Smooth muscle cell (in vitro differentiated cells): ENCODE measurements around the gene TFCP2L1. TPM values are rescaled to one million over a fixed set of nuclear protein-coding genes. Genes with fewer than 3 reads are reported as not detected.

Experiments used
- DNase-seq: peaks from one replicate; lab custom pipeline; 2025; ENCODE audit not compliant: unreplicated experiment; lab: John Stamatoyannopoulos, UW
- H2AFZ ChIP-seq: fragments of 200-600 bp; sonication (generic); 2 replicates; pipeline ENCODE4 v1.6.0; 2016; ENCODE audit warnings: antibody characterized with exemption, low read depth, mild to moderate bottlenecking
- H3F3A ChIP-seq: fragments of 200-600 bp; sonication (generic); 2 replicates; pipeline ENCODE4 v1.6.0; 2017; ENCODE audit warnings: antibody characterized with exemption, low read depth
- H3K27ac ChIP-seq: fragments of 200-600 bp; sonication (generic); 2 replicates; pipeline ENCODE4 v1.5.1; 2016; ENCODE audit warnings: low read depth, mild to moderate bottlenecking
- H3K27me3 ChIP-seq: fragments of 200-600 bp; sonication (generic); 2 replicates; pipeline ENCODE4 v1.6.1; 2016; ENCODE audit warnings: low read depth, mild to moderate bottlenecking
- H3K36me3 ChIP-seq: fragments of 200-600 bp; sonication (generic); 2 replicates; pipeline ENCODE4 v1.5.1; 2016; ENCODE audit warnings: low read depth
- H3K4me1 ChIP-seq: fragments of 200-600 bp; sonication (generic); 2 replicates; pipeline ENCODE4 v1.5.1; 2016; ENCODE audit warnings: low read depth
- H3K4me2 ChIP-seq: fragments of 200-600 bp; sonication (generic); 2 replicates; pipeline ENCODE4 v1.6.0; 2016; ENCODE audit warnings: mild to moderate bottlenecking
- H3K4me3 ChIP-seq: fragments of 200-600 bp; sonication (generic); 2 replicates; pipeline ENCODE4 v1.5.1; 2016; ENCODE audit warnings: mild to moderate bottlenecking
- H3K79me2 ChIP-seq: fragments of 200-600 bp; sonication (generic); 2 replicates; pipeline ENCODE4 v1.6.0; 2016; ENCODE audit warnings: low read depth, mild to moderate bottlenecking
- H3K9ac ChIP-seq: fragments of 200-600 bp; sonication (generic); 2 replicates; pipeline ENCODE4 v1.6.0; 2016; ENCODE audit warnings: low read depth
- H3K9me3 ChIP-seq: fragments of 200-600 bp; sonication (generic); replicated peaks from 2 replicates; pipeline ENCODE4 v1.5.1; 2016; ENCODE audit warnings: low read depth
- H4K20me1 ChIP-seq: fragments of 200-600 bp; sonication (generic); 2 replicates; pipeline ENCODE4 v1.6.0; 2016; ENCODE audit warnings: low read depth
- WGBS: methylation state at CpG from one replicate; pipeline ENCODE4 v1.1.7; 2016; ENCODE audit warnings: low lambda C conversion rate; 5-methylcytosine and 5-hydroxymethylcytosine counted together
- polyA plus RNA-seq: library from polyadenylated mRNA; unstranded; fragments of >200 nt; fragmentation: Nextera tagmentation; extraction: Ambion mirVana; gene quantifications from 2 replicates; pipeline ENCODE4 v1.2.1, GENCODE V29; 2016
- total RNA-seq: library from RNA; depleted of rRNA; stranded (reverse); fragments of >200 nt; gene quantifications from 2 replicates; pipeline ENCODE4 v1.2.3, GENCODE V29; 2014
- TF ChIP-seq, protein P1 (sequence below): fragments of 200-600 bp; sonication (generic); IDR thresholded peaks from 2 replicates; pipeline ENCODE4 v1.5.1; 2017; ENCODE audit warnings: borderline replicate concordance, mild to moderate bottlenecking, antibody characterized with exemption; ENCODE audit not compliant: insufficient read depth, poor library complexity, severe bottlenecking

TFCP2L1 gene
- total and polyA plus RNA-seq, 2 experiments from 2014 or later: 0.13 TPM; not detected in 1

DNA sequence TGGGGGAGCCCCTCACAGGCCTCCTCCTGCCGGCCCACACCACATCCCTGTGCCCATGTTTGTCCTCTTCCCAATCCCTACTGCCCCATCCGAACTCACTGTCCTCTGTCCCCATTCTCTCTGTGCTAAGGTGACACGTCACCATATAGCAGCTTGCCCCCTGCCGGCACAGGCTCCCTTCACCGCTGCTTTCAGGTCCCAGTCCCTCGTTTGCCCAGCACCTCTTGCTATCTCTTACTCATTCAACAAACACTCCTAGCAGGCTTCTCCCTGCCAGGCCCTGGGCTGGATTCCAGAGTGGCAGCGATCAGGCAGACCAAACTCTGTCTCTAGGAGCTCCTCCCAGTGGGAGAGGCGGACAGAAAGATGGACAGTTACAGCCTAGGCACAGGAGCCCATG is 74.3 kb downstream of the TFCP2L1 start:
- Histone ChIP-seq H3K9ac (no peak overlapping the region), H3F3A (no peaks in the 10 kb centered on the region), H3K36me3 (no peaks in the 10 kb centered on the region), H3K4me2 (no peak overlapping the region), H2AFZ (no peak overlapping the region), H4K20me1 (no peaks in the 10 kb centered on the region), H3K4me1 (no peaks in the 10 kb centered on the region), H3K9me3 (no peaks in the 10 kb centered on the region), H3K79me2 (no peaks in the 10 kb centered on the region), H3K27me3 (no peaks in the 10 kb centered on the region), H3K27ac (no peak overlapping the region), H3K4me3 (no peak overlapping the region)
- TF ChIP-seq, protein P1, sequence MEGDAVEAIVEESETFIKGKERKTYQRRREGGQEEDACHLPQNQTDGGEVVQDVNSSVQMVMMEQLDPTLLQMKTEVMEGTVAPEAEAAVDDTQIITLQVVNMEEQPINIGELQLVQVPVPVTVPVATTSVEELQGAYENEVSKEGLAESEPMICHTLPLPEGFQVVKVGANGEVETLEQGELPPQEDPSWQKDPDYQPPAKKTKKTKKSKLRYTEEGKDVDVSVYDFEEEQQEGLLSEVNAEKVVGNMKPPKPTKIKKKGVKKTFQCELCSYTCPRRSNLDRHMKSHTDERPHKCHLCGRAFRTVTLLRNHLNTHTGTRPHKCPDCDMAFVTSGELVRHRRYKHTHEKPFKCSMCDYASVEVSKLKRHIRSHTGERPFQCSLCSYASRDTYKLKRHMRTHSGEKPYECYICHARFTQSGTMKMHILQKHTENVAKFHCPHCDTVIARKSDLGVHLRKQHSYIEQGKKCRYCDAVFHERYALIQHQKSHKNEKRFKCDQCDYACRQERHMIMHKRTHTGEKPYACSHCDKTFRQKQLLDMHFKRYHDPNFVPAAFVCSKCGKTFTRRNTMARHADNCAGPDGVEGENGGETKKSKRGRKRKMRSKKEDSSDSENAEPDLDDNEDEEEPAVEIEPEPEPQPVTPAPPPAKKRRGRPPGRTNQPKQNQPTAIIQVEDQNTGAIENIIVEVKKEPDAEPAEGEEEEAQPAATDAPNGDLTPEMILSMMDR: no peak
- 88% methylated on average over 8 of the region's 8 CpGs for WGBS
- DNase-seq: no peak

DNA sequence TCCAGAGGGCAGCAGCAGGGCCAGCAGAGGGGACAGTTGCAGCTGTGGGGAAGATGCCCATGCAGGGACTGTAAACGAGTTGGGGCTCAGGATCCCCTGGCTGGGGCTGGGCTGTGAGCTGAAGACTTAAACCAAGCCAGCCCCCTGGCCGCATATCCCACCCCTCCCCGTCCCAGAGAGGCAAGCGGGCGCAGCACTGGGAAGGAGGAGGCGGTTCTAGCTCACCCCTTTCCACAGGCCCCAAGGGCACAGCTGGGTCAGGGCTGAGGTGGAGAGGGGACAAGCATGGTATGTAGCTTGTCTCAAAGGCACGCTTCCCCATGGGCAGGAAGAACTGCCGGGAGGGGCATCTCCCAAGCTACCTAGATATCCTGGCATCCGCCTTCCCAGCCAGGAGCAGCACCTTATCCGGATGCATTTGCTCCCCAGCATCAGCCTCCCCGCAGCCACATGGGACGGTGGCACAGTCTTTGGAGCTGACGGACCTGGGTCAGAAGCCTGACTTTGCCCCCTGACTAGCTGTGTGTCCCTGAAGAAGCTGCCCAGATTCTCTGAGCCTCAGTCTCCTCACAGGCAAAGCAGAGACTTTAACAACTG is 75.9 kb downstream of the TFCP2L1 start:
- no peaks in the 10 kb centered on the region for H4K20me1 ChIP-seq
- H3K4me3 ChIP-seq: no peak overlapping the region
- WGBS: 90% methylated on average over 13 of the region's 13 CpGs
- no peak overlapping the region for H3K4me2 ChIP-seq
- no peaks in the 10 kb centered on the region for H3F3A ChIP-seq
- H3K9ac ChIP-seq: no peak overlapping the region
- H3K79me2 ChIP-seq: no peaks in the 10 kb centered on the region
- TF ChIP-seq, protein P1: no peak
- no peaks in the 10 kb centered on the region for H3K27me3 ChIP-seq
- H3K36me3 ChIP-seq: no peaks in the 10 kb centered on the region
- no peak overlapping the region for H2AFZ ChIP-seq
- no peak overlapping the region for H3K27ac ChIP-seq
- no peaks in the 10 kb centered on the region for H3K9me3 ChIP-seq
- DNase-seq: no peak
- no peaks in the 10 kb centered on the region for H3K4me1 ChIP-seq

DNA sequence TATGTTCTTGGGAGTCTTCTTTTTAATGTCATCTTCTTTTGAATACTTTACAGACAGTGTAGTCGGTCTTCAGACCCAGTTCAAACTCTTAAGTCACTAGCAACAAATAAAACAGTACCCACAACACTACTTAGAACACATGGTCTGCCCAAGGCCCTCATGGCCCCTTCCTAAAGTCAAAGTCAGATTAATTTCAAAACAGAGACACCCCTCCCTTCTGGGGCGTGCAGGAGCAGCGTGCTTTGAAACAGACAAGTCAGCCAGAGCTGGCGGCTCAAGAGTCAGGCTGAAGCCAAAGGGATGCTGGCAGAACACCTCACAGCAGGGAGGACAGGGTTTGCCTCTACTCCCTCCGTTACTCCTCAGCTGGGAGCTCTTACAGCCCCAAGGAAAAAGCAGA is 77.5 kb downstream of the TFCP2L1 start:
- TF ChIP-seq, protein P1: no peak
- Histone ChIP-seq H3K79me2 (no peaks in the 10 kb centered on the region), H3K4me1 (no peaks in the 10 kb centered on the region), H3K27me3 (no peaks in the 10 kb centered on the region), H3K4me2 (no peak overlapping the region), H3K9me3 (no peaks in the 10 kb centered on the region), H3K36me3 (no peaks in the 10 kb centered on the region), H2AFZ (no peak overlapping the region), H3F3A (no peaks in the 10 kb centered on the region), H3K9ac (no peak overlapping the region), H3K27ac (no peak overlapping the region), H4K20me1 (no peaks in the 10 kb centered on the region), H3K4me3 (no peak overlapping the region)
- 88% methylated on average over 5 of the region's 5 CpGs for WGBS
- no peak for DNase-seq

DNA sequence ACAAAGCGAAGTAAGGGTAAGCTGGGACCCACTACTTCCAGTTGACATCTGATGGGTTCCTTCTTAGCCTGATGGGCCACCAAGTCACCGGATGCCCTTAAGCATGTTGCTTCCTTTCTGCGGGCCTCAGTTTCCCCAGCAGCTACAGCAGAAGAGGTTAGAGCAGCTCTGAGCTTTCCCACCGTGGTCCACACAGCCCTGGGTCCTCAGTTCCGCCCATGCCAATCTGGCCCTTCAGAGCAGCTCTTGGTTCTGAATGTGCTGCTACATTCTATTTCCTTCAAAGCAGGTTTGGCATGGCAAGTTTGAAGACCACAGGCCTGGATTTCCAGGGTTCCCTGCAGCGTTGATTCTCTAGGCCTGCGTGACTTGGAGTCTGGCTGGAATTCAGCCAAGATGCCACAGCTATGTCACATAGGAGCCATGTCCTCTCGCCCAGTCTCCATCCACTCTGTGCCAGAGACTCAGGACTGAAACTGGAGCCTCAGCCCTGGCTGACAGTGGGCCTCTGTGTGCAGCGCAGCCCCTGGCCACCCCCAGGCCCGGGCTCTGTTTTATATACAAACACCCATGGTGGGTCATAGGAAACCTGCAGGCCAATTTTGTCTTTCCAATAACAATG is 79.6 kb downstream of the TFCP2L1 start:
- H3K79me2 ChIP-seq: no peaks in the 10 kb centered on the region
- no peaks in the 10 kb centered on the region for H3K36me3 ChIP-seq
- no peaks in the 10 kb centered on the region for H3K4me1 ChIP-seq
- no peaks in the 10 kb centered on the region for H3K27me3 ChIP-seq
- no peak overlapping the region for H3K27ac ChIP-seq
- TF ChIP-seq, protein P1: no peak
- H3K9me3 ChIP-seq: no peaks in the 10 kb centered on the region
- WGBS: 84% methylated on average over 10 of the region's 10 CpGs
- H3K4me2 ChIP-seq: no peak overlapping the region
- no peak overlapping the region for H3K4me3 ChIP-seq
- no peaks in the 10 kb centered on the region for H4K20me1 ChIP-seq
- no peaks in the 10 kb centered on the region for H3F3A ChIP-seq
- H2AFZ ChIP-seq: no peak overlapping the region
- no peak overlapping the region for H3K9ac ChIP-seq
- no peak for DNase-seq
